A549 (cell line): ENCODE results near the gene REM1. TPM values are rescaled to one million over a fixed set of nuclear protein-coding genes. Genes with fewer than 3 reads are reported as not detected.

Experiments
- ATAC-seq, 2 experiments: fragments of 200-7000 bp in 1 of 2; fragments of >200 bp in 1 of 2; cut with Nextera tagmentation in 1 of 2; cut with Tn5 transposase in 1 of 2; 3 replicates each; pipeline versions ENCODE4 v1.8.0 to v1.9.1; 2018 to 2020; ENCODE audit warnings: mild to moderate bottlenecking in 1 of 2, moderate library complexity in 1 of 2
- CTCF ChIA-PET: fragments of 300-600 bp; sonication (Branson Sonifier 250); formaldehyde crosslinking; extraction: SDS; loops from one replicate; lab custom pipeline; 2021; ENCODE audit warnings: antibody characterized with exemption, inconsistent platforms; lab: Yijun Ruan, JAX
- POLR2A ChIA-PET: fragments of 350-600 bp; formaldehyde crosslinking; extraction: SDS; loops from one replicate; lab custom pipeline; 2021; ENCODE audit warnings: antibody characterized with exemption, inconsistent platforms; lab: Yijun Ruan, JAX
- DNase-seq, 2 experiments: peaks; one replicate each; pipeline versions ENCODE4 v3.0.0 to v3.0.0-alpha.2; 2011 to 2016; ENCODE audit warnings: low read depth in 1 of 2, low spot score in 1 of 2
- FAIRE-seq: peaks from 2 replicates; lab custom pipeline; 2011; peaks lifted over from hg19 to GRCh38; lab: Jason Lieb, UNC
- H3K27ac ChIP-seq, 2 experiments: fragments of >200 bp; sonication (Bioruptor Twin); formaldehyde crosslinking; 3 replicates each; pipeline ENCODE4 v1.5.1; 2016 to 2017
- H3K4me1 ChIP-seq: fragments of >200 bp; sonication (Bioruptor Twin); formaldehyde crosslinking; 3 replicates; pipeline ENCODE4 v1.6.1; 2016
- H3K4me2 ChIP-seq: fragments of >200 bp; sonication (Bioruptor Twin); formaldehyde crosslinking; 3 replicates; pipeline ENCODE4 v1.6.1; 2016
- H3K4me3 ChIP-seq: fragments of >200 bp; sonication (Bioruptor Twin); formaldehyde crosslinking; 3 replicates; pipeline ENCODE4 v1.5.1; 2016
- H3K9me3 ChIP-seq: fragments of >200 bp; sonication (Bioruptor Twin); formaldehyde crosslinking; 3 replicates; pipeline ENCODE4 v1.6.1; 2016
- CBX2 ChIP-seq: fragments of 200-600 bp; sonication (generic); IDR thresholded peaks from 2 replicates; pipeline ENCODE4 v1.6.1; 2016; ENCODE audit warnings: low read depth, mild to moderate bottlenecking, borderline replicate concordance
- CHD2 ChIP-seq: fragments of 150-350 bp; IDR thresholded peaks from 2 replicates; pipeline ENCODE4 v1.6.1; 2014; ENCODE audit warnings: low read length; ENCODE audit not compliant: partially characterized antibody
- CHD4 ChIP-seq: fragments of 200-600 bp; sonication (generic); IDR thresholded peaks from 2 replicates; pipeline ENCODE4 v1.6.1; 2016; ENCODE audit warnings: antibody characterized with exemption, mild to moderate bottlenecking, borderline replicate concordance
- EHF ChIP-seq: fragments of 250-450 bp; sonication (Bioruptor Pico); IDR thresholded peaks from 2 replicates; pipeline ENCODE4 v1.5.0; 2020; ENCODE audit warnings: mild to moderate bottlenecking
- EP300 ChIP-seq, 2 experiments: fragments of >200 bp; sonication (Bioruptor Twin); formaldehyde crosslinking; IDR thresholded peaks; 2 replicates in 1 of 2; 3 replicates in 1 of 2; pipeline ENCODE4 v1.6.1; 2016 to 2017
- FOXS1 ChIP-seq: fragments of 250-450 bp; sonication (Bioruptor Pico); IDR thresholded peaks from 2 replicates; pipeline ENCODE4 v1.5.0; 2020; ENCODE audit warnings: mild to moderate bottlenecking, moderate library complexity
- HEYL ChIP-seq: fragments of 250-450 bp; sonication (Bioruptor Pico); IDR thresholded peaks from 2 replicates; pipeline ENCODE4 v1.8.0; 2021; ENCODE audit warnings: mild to moderate bottlenecking, moderate library complexity
- HOXA7 ChIP-seq: fragments of 250-450 bp; sonication (Bioruptor Pico); IDR thresholded peaks from 2 replicates; pipeline ENCODE4 v1.5.0; 2020; ENCODE audit warnings: mild to moderate bottlenecking, moderate library complexity
- JUNB ChIP-seq: fragments of >200 bp; sonication (Bioruptor Twin); formaldehyde crosslinking; IDR thresholded peaks from 2 replicates; pipeline ENCODE4 v1.6.1; 2016
- KDM5A ChIP-seq: fragments of 200-600 bp; sonication (generic); IDR thresholded peaks from 2 replicates; pipeline ENCODE4 v1.6.1; 2016; ENCODE audit warnings: antibody characterized with exemption, mild to moderate bottlenecking
- MYC ChIP-seq: IDR thresholded peaks from 2 replicates; pipeline ENCODE4 v1.6.1; 2012; ENCODE audit warnings: mild to moderate bottlenecking, inconsistent platforms, low read length, improper control_type of control experiment, borderline replicate concordance
- PHF8 ChIP-seq: fragments of 200-600 bp; sonication (generic); IDR thresholded peaks from 2 replicates; pipeline ENCODE4 v1.6.1; 2016; ENCODE audit warnings: low read depth, mild to moderate bottlenecking, antibody characterized with exemption, moderate library complexity, borderline replicate concordance
- POLR2AphosphoS2 ChIP-seq: conservative IDR thresholded peaks from 2 replicates; pipeline ENCODE4 v1.6.1; 2012; ENCODE audit warnings: low read length, improper control_type of control experiment, inconsistent platforms
- RCOR1 ChIP-seq: fragments of 150-350 bp; IDR thresholded peaks from 2 replicates; pipeline ENCODE4 v1.6.1; 2014; ENCODE audit warnings: antibody characterized with exemption, low read length, low read depth
- RFX5 ChIP-seq: fragments of 450-650 bp; IDR thresholded peaks from 2 replicates; pipeline ENCODE4 v1.7.1; 2014; ENCODE audit warnings: antibody characterized with exemption, mild to moderate bottlenecking, moderate library complexity
- SMC3 ChIP-seq: fragments of >200 bp; sonication (Bioruptor Twin); formaldehyde crosslinking; IDR thresholded peaks from 3 replicates; pipeline ENCODE4 v1.6.1; 2018; ENCODE audit warnings: inconsistent platforms
- SREBF2 ChIP-seq: fragments of 450-650 bp; IDR thresholded peaks from 2 replicates; pipeline ENCODE4 v1.6.1; 2014; ENCODE audit warnings: mild to moderate bottlenecking, moderate library complexity
- TFCP2L1 ChIP-seq: fragments of 250-450 bp; sonication (Bioruptor Pico); IDR thresholded peaks from 2 replicates; pipeline ENCODE4 v1.5.0; 2021; ENCODE audit warnings: mild to moderate bottlenecking
- TP53 ChIP-seq: fragments of 250-450 bp; sonication (Bioruptor Pico); IDR thresholded peaks from 2 replicates; pipeline ENCODE4 v1.5.0; 2021; ENCODE audit warnings: mild to moderate bottlenecking, moderate library complexity
- ZC3H11A ChIP-seq: fragments of 450-650 bp; IDR thresholded peaks from 2 replicates; pipeline ENCODE4 v1.6.1; 2014; ENCODE audit warnings: antibody characterized with exemption, mild to moderate bottlenecking
- WGBS: methylation state at CpG from one replicate; pipeline ENCODE4 v1.1.6; 2017; ENCODE audit errors: missing lambda C conversion rate; 5-methylcytosine and 5-hydroxymethylcytosine counted together
- polyA plus RNA-seq, 4 experiments: library from polyadenylated mRNA; depleted of rRNA in 3 of 4; stranded (reverse); fragments of >200 nt; fragmentation: RNase III in 1 of 4; extraction: RNeasy Plus Mini Kit Qiagen cat#74134 plus additional on column Dnase treatment in 1 of 4; gene quantifications; 2 replicates in 3 of 4; 3 replicates in 1 of 4; pipeline ENCODE4 v1.2.3, GENCODE V29; 2011 to 2017
- TF ChIP-seq, protein P1 (sequence below): fragments of 250-450 bp; sonication (Bioruptor Pico); IDR thresholded peaks from 2 replicates; pipeline ENCODE4 v1.5.0; 2021; ENCODE audit warnings: mild to moderate bottlenecking, moderate library complexity, borderline replicate concordance
- TF ChIP-seq, protein P2 (sequence below): fragments of >200 bp; sonication (Bioruptor Twin); formaldehyde crosslinking; IDR thresholded peaks from 2 replicates; pipeline ENCODE4 v1.6.1; 2016

Gene REM1
- polyA plus RNA-seq, 2 of the 4 experiments (the other 2 are of a cell fraction): not detected

DNA sequence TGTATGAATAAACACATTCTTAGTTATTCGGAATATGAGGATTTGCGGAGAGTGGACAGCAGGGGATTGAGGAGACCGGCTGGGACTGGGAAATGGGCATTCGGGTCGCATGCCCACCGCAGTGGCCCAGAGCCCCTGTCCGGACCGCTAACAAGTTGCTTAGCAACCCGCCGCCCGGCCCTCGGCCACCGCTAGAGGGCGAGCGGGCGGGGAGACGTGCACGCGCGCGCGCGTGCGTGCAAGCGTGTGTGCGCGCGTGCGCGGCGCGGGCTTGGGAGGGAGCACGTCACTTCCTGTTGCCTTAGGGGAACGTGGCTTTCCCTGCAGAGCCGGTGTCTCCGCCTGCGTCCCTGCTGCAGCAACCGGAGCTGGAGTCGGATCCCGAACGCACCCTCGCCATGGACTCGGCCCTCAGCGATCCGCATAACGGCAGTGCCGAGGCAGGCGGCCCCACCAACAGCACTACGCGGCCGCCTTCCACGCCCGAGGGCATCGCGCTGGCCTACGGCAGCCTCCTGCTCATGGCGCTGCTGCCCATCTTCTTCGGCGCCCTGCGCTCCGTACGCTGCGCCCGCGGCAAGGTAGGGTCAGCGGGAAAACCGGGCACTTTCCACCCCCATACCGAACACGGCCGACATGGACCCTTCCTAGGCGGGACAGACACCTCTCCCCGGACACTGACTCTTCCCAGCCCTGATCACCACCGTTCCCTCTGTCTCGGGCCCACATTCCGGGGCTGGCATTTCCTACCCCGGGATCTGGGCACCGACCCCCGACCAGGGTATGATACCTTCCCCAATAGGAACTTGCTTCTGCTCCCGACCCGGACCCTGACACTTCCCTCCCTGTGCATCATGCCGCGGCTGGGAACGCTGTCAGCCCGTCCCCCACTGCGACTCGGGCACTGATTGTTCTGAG, 39.3 kb downstream of the REM1 start, which contains the start of gene HM13 (continued):
- no peak for TF ChIP-seq RCOR1
- TF ChIP-seq POLR2AphosphoS2: no peak
- TF ChIP-seq MYC: peak; percentile 90

DNA sequence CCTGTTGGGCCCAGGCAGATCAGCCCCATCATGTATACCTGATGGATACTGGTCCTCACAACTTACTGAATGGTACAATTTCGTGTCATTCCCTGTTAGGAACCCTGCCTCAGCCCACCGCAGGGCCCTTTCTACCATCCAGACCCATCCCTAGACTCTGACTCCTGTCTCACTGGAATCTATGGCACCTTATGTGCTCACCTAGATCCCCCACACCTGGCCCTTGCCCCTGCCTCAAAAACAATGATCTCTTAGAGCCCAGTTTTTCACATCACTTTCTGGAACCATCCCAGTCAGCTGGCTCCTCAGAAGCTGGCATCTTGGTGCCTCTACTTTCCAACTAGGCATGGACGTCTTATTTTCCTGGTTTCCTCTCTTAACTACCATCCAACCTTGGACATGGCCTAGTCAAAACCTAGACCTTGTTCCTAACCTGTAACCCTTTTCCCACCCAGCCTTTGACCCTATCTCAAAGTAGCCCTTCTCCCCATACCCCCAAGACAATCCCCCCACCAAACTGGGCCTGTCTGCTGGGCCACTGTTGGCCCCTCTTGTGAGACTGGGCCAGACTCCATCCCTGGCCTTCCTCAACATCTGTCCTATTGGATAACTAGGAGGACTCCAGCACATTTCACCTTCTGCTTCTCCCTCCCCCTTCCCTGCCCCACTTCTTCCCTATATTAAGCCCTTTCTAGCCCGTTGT, 40.1 kb downstream of the REM1 start:
- H3K4me1 ChIP-seq: peaks cover 26% of the 10 kb centered on the region
- CTCF ChIA-PET: interaction anchor here (0.7 to 1.7 kb wide), 7 partner anchors 12 to 97 kb away, joined by 3 to 9 read pairs (median 4); no protein-coding TSS in a partner anchor
- no peaks in the 10 kb centered on the region for H3K9me3 ChIP-seq
- POLR2A ChIA-PET: no interaction called here
- no peak; a peak in 2 of 6 replicates for ATAC-seq
- peak overlapping the region; percentile 99 for H3K4me2 ChIP-seq
- H3K27ac ChIP-seq: peak overlapping the region; percentile 89 to 96
- no peak for FAIRE-seq
- WGBS: 13% methylated on average over 4 of the region's 4 CpGs
- peak overlapping the region; percentile 74 for H3K4me3 ChIP-seq
- no peak for DNase-seq
- TF ChIP-seq, protein P1, sequence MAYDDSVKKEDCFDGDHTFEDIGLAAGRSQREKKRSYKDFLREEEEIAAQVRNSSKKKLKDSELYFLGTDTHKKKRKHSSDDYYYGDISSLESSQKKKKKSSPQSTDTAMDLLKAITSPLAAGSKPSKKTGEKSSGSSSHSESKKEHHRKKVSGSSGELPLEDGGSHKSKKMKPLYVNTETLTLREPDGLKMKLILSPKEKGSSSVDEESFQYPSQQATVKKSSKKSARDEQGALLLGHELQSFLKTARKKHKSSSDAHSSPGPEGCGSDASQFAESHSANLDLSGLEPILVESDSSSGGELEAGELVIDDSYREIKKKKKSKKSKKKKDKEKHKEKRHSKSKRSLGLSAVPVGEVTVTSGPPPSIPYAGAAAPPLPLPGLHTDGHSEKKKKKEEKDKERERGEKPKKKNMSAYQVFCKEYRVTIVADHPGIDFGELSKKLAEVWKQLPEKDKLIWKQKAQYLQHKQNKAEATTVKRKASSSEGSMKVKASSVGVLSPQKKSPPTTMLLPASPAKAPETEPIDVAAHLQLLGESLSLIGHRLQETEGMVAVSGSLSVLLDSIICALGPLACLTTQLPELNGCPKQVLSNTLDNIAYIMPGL (CRISPR knock-in tag): no peak
- TF ChIP-seq EP300 (IDR thresholded peaks at IDR 0.05) (no peak), CHD2 (no peak), HOXA7 (CRISPR knock-in tag) (no peak)

DNA sequence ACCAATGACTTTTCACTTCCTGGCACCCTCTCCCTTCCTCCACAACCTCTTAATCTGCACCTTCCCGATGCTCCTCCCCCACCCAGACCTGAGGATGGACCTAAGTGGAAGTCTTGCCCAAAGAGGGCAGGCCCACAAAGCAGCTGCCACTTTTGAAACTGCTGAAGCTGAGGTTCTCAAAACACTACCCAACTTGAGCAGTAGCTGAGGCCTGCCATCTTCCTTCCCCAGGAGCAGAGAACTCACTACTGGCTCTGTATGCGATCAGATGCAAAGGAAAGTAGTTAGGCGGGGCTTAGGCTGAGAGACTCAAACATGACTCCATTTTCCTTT, 40.7 kb downstream of the REM1 start:
- FAIRE-seq: no peak
- POLR2A ChIA-PET: no interaction called here
- CTCF ChIA-PET: interaction anchor here (0.7 to 1.7 kb wide), 5 partner anchors 13 to 97 kb away, joined by 3 to 9 read pairs (median 4); no protein-coding TSS in a partner anchor
- no peaks in the 10 kb centered on the region for H3K9me3 ChIP-seq
- no peak for DNase-seq
- ATAC-seq: no peak
- TF ChIP-seq JUNB (no peak), HOXA7 (CRISPR knock-in tag) (no peak), MYC (no peak), TP53 (CRISPR knock-in tag) (no peak), KDM5A (no peak), ZC3H11A (no peak), TFCP2L1 (CRISPR knock-in tag) (no peak), RFX5 (no peak), HEYL (CRISPR knock-in tag) (no peak), FOXS1 (CRISPR knock-in tag) (no peak), CHD4 (no peak), SMC3 (no peak), PHF8 (no peak), EHF (CRISPR knock-in tag) (no peak), SREBF2 (no peak), CBX2 (no peak)
- TF ChIP-seq, protein P2, sequence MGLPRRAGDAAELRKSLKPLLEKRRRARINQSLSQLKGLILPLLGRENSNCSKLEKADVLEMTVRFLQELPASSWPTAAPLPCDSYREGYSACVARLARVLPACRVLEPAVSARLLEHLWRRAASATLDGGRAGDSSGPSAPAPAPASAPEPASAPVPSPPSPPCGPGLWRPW: no peak
- H3K4me3 ChIP-seq: peak overlapping the region; percentile 74
- WGBS: 61% methylated on average over 3 of the region's 3 CpGs
- peaks cover 26% of the 10 kb centered on the region for H3K4me1 ChIP-seq
- peak overlapping the region; percentile 99 for H3K4me2 ChIP-seq
- peak overlapping the region; percentile 89 to 96 for H3K27ac ChIP-seq
